IMR-90 (cell line): ENCODE measurements around the gene DBNL.

Source experiments
- BHLHE40 ChIP-seq: fragments of 150-350 bp; IDR thresholded peaks from 2 replicates; pipeline ENCODE4 v1.6.1; 2016; ENCODE audit warnings: mild to moderate bottlenecking, low read depth, low read length
- CEBPB ChIP-seq: IDR thresholded peaks from 2 replicates; pipeline ENCODE4 v1.6.1; 2012; ENCODE audit warnings: low read depth, low read length, improper control_type of control experiment
- CTCF ChIP-seq: conservative IDR thresholded peaks from 2 replicates; pipeline ENCODE4 v1.5.1; 2012; ENCODE audit warnings: mild to moderate bottlenecking, low read depth, low read length, improper control_type of control experiment
- ELK1 ChIP-seq: fragments of 150-350 bp; IDR thresholded peaks from 2 replicates; pipeline ENCODE4 v1.6.1; 2016; ENCODE audit warnings: low read depth, mild to moderate bottlenecking, low read length, moderate library complexity, borderline replicate concordance
- MAFK ChIP-seq: IDR thresholded peaks from 2 replicates; pipeline ENCODE4 v1.6.1; 2012; ENCODE audit warnings: low read depth, low read length, improper control_type of control experiment
- MXI1 ChIP-seq: IDR thresholded peaks from 2 replicates; pipeline ENCODE4 v1.6.1; 2012; ENCODE audit warnings: low read depth, mild to moderate bottlenecking, low read length, moderate library complexity, borderline replicate concordance
- NFE2L2 ChIP-seq: fragments of 150-350 bp; IDR thresholded peaks from 2 replicates; pipeline ENCODE4 v1.6.1; 2016; ENCODE audit warnings: low read depth, mild to moderate bottlenecking, low read length
- POLR2A ChIP-seq: IDR thresholded peaks from 2 replicates; pipeline ENCODE4 v1.6.1; 2012; ENCODE audit warnings: mild to moderate bottlenecking, low read depth, low read length
- RAD21 ChIP-seq: IDR thresholded peaks from 2 replicates; pipeline ENCODE4 v1.6.1; 2012; ENCODE audit warnings: low read length, improper control_type of control experiment
- RCOR1 ChIP-seq: IDR thresholded peaks from 2 replicates; pipeline ENCODE4 v1.6.1; 2012; ENCODE audit warnings: mild to moderate bottlenecking, low read length, improper control_type of control experiment; ENCODE audit not compliant: insufficient replicate concordance
- RFX5 ChIP-seq: IDR thresholded peaks from 2 replicates; pipeline ENCODE4 v1.8.0; 2012; ENCODE audit warnings: low read depth, mild to moderate bottlenecking, low read length, moderate library complexity
- TF ChIP-seq, protein P1 (sequence below): fragments of 150-350 bp; IDR thresholded peaks from 2 replicates; pipeline ENCODE4 v1.6.1; 2017; ENCODE audit warnings: mild to moderate bottlenecking, antibody characterized with exemption, low read length, low read depth

- TF ChIP-seq CTCF (no peak), POLR2A (no peak; the same call in 1 of the 2 replicates), RCOR1 (no peak), CEBPB (no peak), RAD21 (no peak), BHLHE40 (no peak), ELK1 (no peak), MXI1 (no peak), RFX5 (no peak), NFE2L2 (no peak), MAFK (no peak)
- TF ChIP-seq, protein P1, sequence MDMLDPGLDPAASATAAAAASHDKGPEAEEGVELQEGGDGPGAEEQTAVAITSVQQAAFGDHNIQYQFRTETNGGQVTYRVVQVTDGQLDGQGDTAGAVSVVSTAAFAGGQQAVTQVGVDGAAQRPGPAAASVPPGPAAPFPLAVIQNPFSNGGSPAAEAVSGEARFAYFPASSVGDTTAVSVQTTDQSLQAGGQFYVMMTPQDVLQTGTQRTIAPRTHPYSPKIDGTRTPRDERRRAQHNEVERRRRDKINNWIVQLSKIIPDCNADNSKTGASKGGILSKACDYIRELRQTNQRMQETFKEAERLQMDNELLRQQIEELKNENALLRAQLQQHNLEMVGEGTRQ: no peak
Measured at GRCh38 chr7:44067064-44067951, 22.8 kb downstream of the DBNL start.
